Vagina (tissue), 2 donors: ENCODE measurements around the gene SNX33.

Experiments used
- CTCF ChIP-seq, 3 experiments: fragments of 450-650 bp in 2 of 3; fragments of 200-600 bp in 1 of 3; sonication (generic) in 1 of 3; IDR thresholded peaks; one replicate each; pipeline ENCODE4 v1.5.1; 2017 to 2019; ENCODE audit warnings: antibody characterized with exemption in 3 of 3, mild to moderate bottlenecking in 2 of 3, moderate library complexity in 2 of 3
- POLR2A ChIP-seq, 2 donors: fragments of 450-650 bp; IDR thresholded peaks; one replicate each; pipeline ENCODE4 v1.6.1; 2017; ENCODE audit warnings: antibody characterized with exemption in 2 of 2, mild to moderate bottlenecking in 2 of 2, moderate library complexity in 2 of 2
- POLR2AphosphoS5 ChIP-seq, 2 donors: sonication (generic); formaldehyde crosslinking; IDR thresholded peaks; one replicate each; pipeline ENCODE4 v1.9.0; 2017; ENCODE audit warnings: antibody characterized with exemption in 2 of 2, mild to moderate bottlenecking in 2 of 2, low read depth in 1 of 2; ENCODE audit not compliant: insufficient read depth in 1 of 2

- TF ChIP-seq POLR2AphosphoS5 (IDR thresholded peaks at IDR 0.05; ENCODE audit: insufficient read depth in 1 of 2, low read depth in 1 of 2) (peak; percentile 98 to 100), CTCF (IDR thresholded peaks at IDR 0.05) (no peak), POLR2A (IDR thresholded peaks at IDR 0.05) (peak; percentile 60 to 95)
These were observed 7.8 kb upstream of the SNX33 start, which contains the start of gene IMP3 for GRCh38 chr15:75639709-75640482.
